ENCODE measurements around the gene COL18A1.

COL18A1 gene

GRCh38 chr21:45480701-45481500 is 75.9 kb downstream of the COL18A1 start:
- Histone ChIP-seq H3K27me3 (ENCODE audit: insufficient read depth, poor library complexity, severe bottlenecking) (no peaks in the 10 kb centered on the region), H3K27ac (ENCODE audit: poor library complexity, severe bottlenecking) (no peak overlapping the region), H3K36me3 (ENCODE audit: low read depth) (no peaks in the 10 kb centered on the region), H3K4me3 (ENCODE audit: severe bottlenecking) (no peak overlapping the region), H3K4me1 (ENCODE audit: insufficient read depth, poor library complexity, severe bottlenecking) (no peaks in the 10 kb centered on the region), H3K9me3 (ENCODE audit: severe bottlenecking) (no peaks in the 10 kb centered on the region)
- no peak for TF ChIP-seq CTCF (IDR thresholded peaks at IDR 0.05; ENCODE audit: poor library complexity, severe bottlenecking)
- ATAC-seq (ENCODE audit: low read depth) (no peak), DNase-seq (ENCODE audit: low spot score) (no peak)

- Histone ChIP-seq H3K9me3 (ENCODE audit: severe bottlenecking) (no peaks in the 10 kb centered on the region), H3K27ac (ENCODE audit: poor library complexity, severe bottlenecking) (no peak overlapping the region), H3K4me1 (ENCODE audit: insufficient read depth, poor library complexity, severe bottlenecking) (no peaks in the 10 kb centered on the region), H3K27me3 (ENCODE audit: insufficient read depth, poor library complexity, severe bottlenecking) (no peaks in the 10 kb centered on the region), H3K4me3 (ENCODE audit: severe bottlenecking) (no peak overlapping the region), H3K36me3 (ENCODE audit: low read depth) (no peaks in the 10 kb centered on the region)
- ATAC-seq (ENCODE audit: low read depth) (no peak), DNase-seq (ENCODE audit: low spot score) (no peak)
- TF ChIP-seq CTCF (IDR thresholded peaks at IDR 0.05; ENCODE audit: poor library complexity, severe bottlenecking) = no peak
These were observed 76.6 kb downstream of the COL18A1 start for GRCh38 chr21:45481566-45481965.

GRCh38 chr21:45481977-45482898 is 77.3 kb downstream of the COL18A1 start:
- ATAC-seq (ENCODE audit: low read depth) = no peak
- no peaks in the 10 kb centered on the region for H3K9me3 ChIP-seq (ENCODE audit: severe bottlenecking)
- H3K36me3 ChIP-seq (ENCODE audit: low read depth) = no peaks in the 10 kb centered on the region
- no peaks in the 10 kb centered on the region for H3K4me1 ChIP-seq (ENCODE audit: insufficient read depth, poor library complexity, severe bottlenecking)
- no peak for DNase-seq (ENCODE audit: low spot score)
- H3K27me3 ChIP-seq (ENCODE audit: insufficient read depth, poor library complexity, severe bottlenecking) = no peaks in the 10 kb centered on the region
- H3K4me3 ChIP-seq (ENCODE audit: severe bottlenecking) = no peak overlapping the region
- TF ChIP-seq CTCF (IDR thresholded peaks at IDR 0.05; ENCODE audit: poor library complexity, severe bottlenecking) = no peak
- H3K27ac ChIP-seq (ENCODE audit: poor library complexity, severe bottlenecking) = no peak overlapping the region

- Histone ChIP-seq H3K27me3 (ENCODE audit: insufficient read depth, poor library complexity, severe bottlenecking) (no peaks in the 10 kb centered on the region), H3K9me3 (ENCODE audit: severe bottlenecking) (no peaks in the 10 kb centered on the region), H3K4me3 (ENCODE audit: severe bottlenecking) (no peak overlapping the region), H3K4me1 (ENCODE audit: insufficient read depth, poor library complexity, severe bottlenecking) (no peaks in the 10 kb centered on the region), H3K36me3 (ENCODE audit: low read depth) (no peaks in the 10 kb centered on the region), H3K27ac (ENCODE audit: poor library complexity, severe bottlenecking) (no peak overlapping the region)
- ATAC-seq (ENCODE audit: low read depth) (no peak), DNase-seq (ENCODE audit: low spot score) (no peak)
- TF ChIP-seq CTCF (IDR thresholded peaks at IDR 0.05; ENCODE audit: poor library complexity, severe bottlenecking) = no peak
These were observed 78.2 kb downstream of the COL18A1 start for GRCh38 chr21:45482899-45483821.
